OCI-LY7 (cell line): ENCODE results near the gene GPR21. TPM values are rescaled to one million over a fixed set of nuclear protein-coding genes. Genes with fewer than 3 reads are reported as not detected.

Source experiments
- BruUV-seq: library from RNA; stranded (reverse); fragments of 400-500 nt; replicated peaks from 2 replicates; lab custom pipeline; 2021; lab: Mats Ljungman, UMichigan
- CTCF ChIA-PET: fragments of 300-600 bp; sonication (Branson Sonifier 250); formaldehyde crosslinking; loops from one replicate; lab custom pipeline; 2022; ENCODE audit warnings: antibody characterized with exemption; ENCODE audit not compliant: unreplicated experiment; lab: Charles Lee
- POLR2A ChIA-PET: fragments of 300-600 bp; sonication (Branson Sonifier 250); formaldehyde crosslinking; loops from one replicate; lab custom pipeline; 2022; ENCODE audit warnings: antibody characterized with exemption; lab: Charles Lee
- DNase-seq: peaks from one replicate; pipeline ENCODE4 v3.0.0-alpha.2; 2015; ENCODE audit warnings: low spot score
- H2AFZ ChIP-seq: fragments of 200-600 bp; sonication (generic), shearing (Covaris generic); 2 replicates; pipeline ENCODE4 v1.6.1; 2014; ENCODE audit warnings: mild to moderate bottlenecking, antibody characterized with exemption, low read length, moderate library complexity
- H3K27ac ChIP-seq: fragments of 200-600 bp; sonication (generic); 2 replicates; pipeline ENCODE4 v1.5.1; 2014; ENCODE audit warnings: mixed run types, low read depth, mild to moderate bottlenecking, moderate library complexity, low read length, inconsistent platforms; ENCODE audit not compliant: poor library complexity, severe bottlenecking
- H3K36me3 ChIP-seq: fragments of 200-600 bp; sonication (generic); 2 replicates; pipeline ENCODE4 v1.6.1; 2014; ENCODE audit warnings: mild to moderate bottlenecking, antibody characterized with exemption, low read length, moderate library complexity, mixed read lengths; ENCODE audit not compliant: insufficient read depth
- H3K4me1 ChIP-seq: fragments of 200-600 bp; sonication (generic); 2 replicates; pipeline ENCODE4 v1.5.1; 2014; ENCODE audit warnings: mild to moderate bottlenecking, low read length; ENCODE audit not compliant: insufficient read depth, poor library complexity, severe bottlenecking
- H3K4me2 ChIP-seq: fragments of 200-600 bp; sonication (generic); 2 replicates; pipeline ENCODE4 v1.6.1; 2014; ENCODE audit warnings: mild to moderate bottlenecking, low read length
- H3K4me3 ChIP-seq: fragments of 200-600 bp; sonication (generic); 2 replicates; pipeline ENCODE4 v1.5.1; 2014; ENCODE audit warnings: mild to moderate bottlenecking, low read depth, low read length; ENCODE audit not compliant: poor library complexity, severe bottlenecking
- H3K79me2 ChIP-seq: fragments of 200-600 bp; sonication (generic); 2 replicates; pipeline ENCODE4 v1.6.1; 2016; ENCODE audit warnings: low read depth, mild to moderate bottlenecking, low read length, moderate library complexity, mixed read lengths; ENCODE audit not compliant: insufficient read depth
- H3K9me2 ChIP-seq: fragments of 200-600 bp; sonication (generic); 2 replicates; pipeline ENCODE4 v1.6.1; 2016; ENCODE audit warnings: mild to moderate bottlenecking, low read length, mixed read lengths; ENCODE audit not compliant: insufficient read depth
- H3K9me3 ChIP-seq: fragments of 200-600 bp; sonication (generic); 2 replicates; pipeline ENCODE4 v1.6.1; 2014; ENCODE audit warnings: mild to moderate bottlenecking, mixed run types, low read length, mixed read lengths
- H4K20me1 ChIP-seq: fragments of 200-600 bp; sonication (generic); 2 replicates; pipeline ENCODE4 v1.6.1; 2014; ENCODE audit warnings: mild to moderate bottlenecking, antibody characterized with exemption, low read length, moderate library complexity, mixed read lengths; ENCODE audit not compliant: insufficient read depth
- CTCF ChIP-seq: fragments of 200-600 bp; sonication (generic); conservative IDR thresholded peaks from 2 replicates; pipeline ENCODE4 v1.5.1; 2014; ENCODE audit warnings: mild to moderate bottlenecking, antibody characterized with exemption, low read length, moderate library complexity, mixed read lengths
- EZH2phosphoT487 ChIP-seq: fragments of 200-600 bp; sonication (generic); IDR thresholded peaks from 2 replicates; pipeline ENCODE4 v1.6.1; 2018; ENCODE audit warnings: low read depth, borderline replicate concordance, mild to moderate bottlenecking, mixed run types, antibody characterized with exemption, low read length, moderate library complexity, mixed read lengths
- intact Hi-C: fragments of 100-400 bp; cut with micrococcal nuclease; formaldehyde crosslinking; loops from one replicate; pipeline ENCODE4 v1.10.0; 2022; ENCODE audit not compliant: unreplicated experiment
- total RNA-seq, 2 experiments: library from RNA; depleted of rRNA in 1 of 2; stranded (reverse); fragments of >200 nt in 1 of 2; shearing (Covaris generic) in 1 of 2; gene quantifications; 2 replicates each; pipeline ENCODE4 v1.2.3, GENCODE V29; 2014 to 2022

The GPR21 gene
- total RNA-seq, 2 experiments from 2014 or later: 0.25 TPM; not detected in 1

GRCh38 chr9:123011878-123012528 lies 21.5 kb upstream of the GPR21 start:
- intact Hi-C loops: no loop called here
- BruUV-seq: no TSS peak
- POLR2A ChIA-PET: no interaction called here

GRCh38 chr9:123016631-123017030 lies 16.8 kb upstream of the GPR21 start:
- ChIA-PET POLR2A (interaction anchor here (0.5 kb wide), 2 partner anchors 13 to 57 kb away, joined by 3 to 4 read pairs; no protein-coding TSS in a partner anchor), CTCF (no interaction called here)
- TF ChIP-seq EZH2phosphoT487 (no peak), CTCF (no peak)
- no TSS peak for BruUV-seq
- Histone ChIP-seq H3K4me3 (no peak overlapping the region), H3K9me2 (no peaks in the 10 kb centered on the region), H3K27ac (no peak overlapping the region), H2AFZ (no peak overlapping the region), H3K36me3 (peaks cover 91% of the 10 kb centered on the region), H3K79me2 (no peaks in the 10 kb centered on the region), H3K4me1 (no peaks in the 10 kb centered on the region), H3K4me2 (no peak overlapping the region), H3K9me3 (peaks cover 21% of the 10 kb centered on the region; the same call in 1 of the 2 replicates), H4K20me1 (no peaks in the 10 kb centered on the region)
- intact Hi-C loops: no loop called here
- DNase-seq: no peak

More at GRCh38 chr9:123011878-123012528, 21.5 kb upstream of the GPR21 start:
- no peak for DNase-seq
- no peak for TF ChIP-seq CTCF
- no peak for TF ChIP-seq EZH2phosphoT487
- H3K36me3 ChIP-seq: peaks cover 82% of the 10 kb centered on the region
- CTCF ChIA-PET: no interaction called here
- no peaks in the 10 kb centered on the region for H3K4me1 ChIP-seq
- no peaks in the 10 kb centered on the region for H4K20me1 ChIP-seq
- no peaks in the 10 kb centered on the region for H3K9me2 ChIP-seq
- H3K4me2 ChIP-seq: no peak overlapping the region
- no peak overlapping the region for H3K4me3 ChIP-seq
- peaks cover 21% of the 10 kb centered on the region; the same call in 1 of the 2 replicates for H3K9me3 ChIP-seq
- H3K79me2 ChIP-seq: no peaks in the 10 kb centered on the region
- H3K27ac ChIP-seq: no peak overlapping the region
- H2AFZ ChIP-seq: no peak overlapping the region

- no peak overlapping the region for H2AFZ ChIP-seq
- H3K4me2 ChIP-seq: no peak overlapping the region
- H3K9me2 ChIP-seq: no peaks in the 10 kb centered on the region
- no peak for TF ChIP-seq CTCF
- no peak for TF ChIP-seq EZH2phosphoT487
- CTCF ChIA-PET: no interaction called here
- H3K79me2 ChIP-seq: no peaks in the 10 kb centered on the region
- no peak overlapping the region for H3K27ac ChIP-seq
- H3K4me1 ChIP-seq: no peaks in the 10 kb centered on the region
- intact Hi-C loops: no loop called here
- peaks cover 76% of the 10 kb centered on the region for H3K36me3 ChIP-seq
- no peak overlapping the region for H3K4me3 ChIP-seq
- H3K9me3 ChIP-seq: 0 out of 2 replicates have a peak, but pooled peaks cover under 1% of the 10 kb centered on the region
- H4K20me1 ChIP-seq: no peaks in the 10 kb centered on the region
- no TSS peak for BruUV-seq
- no peak for DNase-seq
- POLR2A ChIA-PET: interaction anchor here (0.6 to 1.4 kb wide), 4 partner anchors 9 to 173 kb away, joined by 3 to 7 read pairs (median 4); no protein-coding TSS in a partner anchor
Measured at GRCh38 chr9:123020796-123021195, 12.7 kb upstream of the GPR21 start.
